HG03432 (cell line): ENCODE measurements around the gene HHLA2.
A peak's percentile ranks its signal among the peaks of the same experiment; 100 is the strongest.
"Not testable (repeated sequence)": the region's sequence is repeated elsewhere in the genome, so short reads cannot be mapped to it uniquely, and the experiment has no call there.

Experiments
- ATAC-seq: cut with Tn5 transposase; IDR thresholded peaks from one replicate; pipeline ENCODE4 v1.9.1; 2021; ENCODE audit warnings: mild to moderate bottlenecking, moderate library complexity; ENCODE audit not compliant: unreplicated experiment

The HHLA2 gene

GRCh38 chr3:108341911-108342310 lies 45.6 kb downstream of the HHLA2 start:
- ATAC-seq, result no peak

DNA sequence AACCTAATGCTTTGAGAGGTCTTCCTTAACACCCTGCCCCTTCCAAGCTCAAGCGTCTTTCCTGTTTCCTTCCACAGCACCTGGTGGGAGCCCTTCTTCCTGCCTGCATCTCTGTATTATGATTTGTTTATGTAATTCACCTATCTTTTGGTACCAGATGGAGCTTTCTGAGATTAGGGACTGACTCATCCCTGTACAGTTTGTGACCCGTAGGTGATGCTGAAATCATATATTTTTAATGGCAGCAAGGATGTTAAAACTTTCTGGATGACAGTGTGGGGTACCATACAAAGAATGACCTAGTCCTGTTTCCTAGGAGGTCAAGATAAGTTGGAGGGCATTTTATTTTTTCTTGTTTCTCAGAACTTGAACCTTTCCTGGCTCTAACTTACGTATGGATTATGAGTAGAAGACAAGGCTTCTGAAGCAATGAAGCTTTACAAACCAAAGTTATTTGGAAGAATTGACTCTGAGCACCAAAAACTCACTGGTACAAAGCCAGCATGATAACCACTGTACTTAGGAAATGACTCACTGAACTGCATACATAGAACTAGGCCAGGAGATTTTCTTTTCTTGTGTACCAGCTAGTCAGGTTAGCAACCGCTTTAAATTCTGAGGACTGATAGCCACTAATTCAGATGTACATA lies 46.6 kb downstream of the HHLA2 start:
- peak; percentile 80 for ATAC-seq

- no peak for ATAC-seq
These were observed 47.1 kb downstream of the HHLA2 start for GRCh38 chr3:108343491-108343890.

DNA sequence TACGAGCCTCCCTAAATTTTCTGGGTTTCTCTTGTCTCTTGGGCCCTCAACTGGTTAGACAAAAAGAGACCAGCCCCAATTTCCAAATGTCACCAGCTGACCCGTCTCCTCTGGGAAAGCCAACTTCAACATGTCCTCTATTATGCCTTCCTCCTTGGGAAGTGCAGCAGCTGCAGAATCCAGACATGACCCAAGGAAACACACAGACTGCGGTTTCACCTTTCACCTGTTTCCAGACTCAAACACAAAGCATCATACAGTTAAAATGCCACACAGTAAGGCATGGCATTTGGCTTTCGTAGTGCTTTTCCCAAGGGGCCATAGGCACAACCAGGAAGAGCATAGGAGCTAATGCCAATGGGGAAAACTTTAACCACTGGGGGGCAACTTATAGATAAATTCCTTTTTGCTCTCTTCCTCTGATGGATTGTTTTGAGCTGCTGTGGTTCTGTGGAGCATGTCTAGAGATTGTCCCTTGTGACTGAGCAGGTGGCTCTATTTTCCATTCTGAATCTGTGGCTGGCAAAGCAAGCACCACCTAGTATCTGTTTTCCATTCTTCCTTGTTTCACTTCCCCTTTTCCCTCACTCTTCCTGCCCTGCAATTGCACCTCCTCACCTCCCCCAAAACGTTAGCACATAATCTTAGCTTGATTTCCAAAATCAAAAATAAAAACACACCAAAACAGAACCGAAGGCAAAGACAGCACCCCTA lies 49.3 kb downstream of the HHLA2 start:
- ATAC-seq, result no peak

GRCh38 chr3:108346301-108347227 lies 50.2 kb downstream of the HHLA2 start:
- no peak for ATAC-seq

DNA sequence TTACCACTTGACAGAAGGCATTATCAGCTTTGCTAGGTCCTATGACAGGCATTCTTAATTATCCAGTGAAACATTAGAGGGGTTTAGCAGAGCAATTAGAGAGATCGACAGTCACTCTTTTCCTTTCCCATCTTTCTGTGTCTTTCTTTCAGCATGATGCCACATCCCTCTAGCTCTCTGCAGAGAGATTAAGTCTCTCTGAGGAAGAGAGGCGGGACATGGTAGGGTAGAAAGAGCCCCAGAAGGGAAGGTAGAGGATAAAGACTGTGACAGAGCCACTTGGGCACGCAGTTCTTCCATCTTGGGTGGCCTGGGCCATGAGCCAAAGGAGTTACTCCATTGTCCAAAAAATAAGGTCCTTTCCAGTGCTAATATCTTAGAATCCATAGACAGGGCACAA lies 55.8 kb downstream of the HHLA2 start:
- ATAC-seq, result no peak

DNA sequence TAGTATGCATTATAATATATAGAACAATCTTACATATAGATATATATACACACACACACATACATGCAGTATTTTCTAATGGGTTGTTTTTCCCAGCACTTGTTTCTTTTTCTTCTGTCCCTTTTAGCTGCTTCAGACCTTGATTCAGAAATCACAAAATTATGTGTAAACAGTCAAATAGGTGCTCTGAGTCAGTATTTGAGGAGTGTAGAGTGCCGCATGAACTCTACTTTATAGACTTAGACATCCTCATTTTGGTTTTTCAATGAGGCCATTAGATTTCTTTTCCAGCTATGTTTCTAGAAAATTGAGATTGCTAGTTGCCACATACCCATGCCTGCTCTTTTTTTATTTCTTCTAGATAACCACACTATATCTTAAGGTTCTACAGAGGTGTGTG lies 58.2 kb downstream of the HHLA2 start:
- no peak for ATAC-seq

DNA sequence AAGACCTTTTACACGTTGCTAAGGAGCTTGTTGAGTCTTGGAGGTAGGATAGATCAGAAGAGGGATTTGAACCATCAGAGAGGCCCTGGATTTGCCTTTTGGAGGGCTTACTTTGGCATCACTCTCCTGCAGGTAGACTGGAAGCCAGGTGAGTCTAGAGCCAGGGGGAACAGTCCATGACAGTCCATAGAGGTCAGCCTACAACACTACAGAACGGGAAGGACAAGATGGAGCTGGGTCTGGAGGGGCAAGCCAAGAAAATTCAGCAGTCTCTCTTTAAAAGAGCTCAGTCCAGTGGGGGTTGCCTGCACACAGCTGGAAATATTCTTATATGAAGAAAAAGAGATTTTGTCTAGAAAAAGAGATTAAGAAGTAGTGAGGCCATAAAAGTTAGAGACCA lies 60.7 kb downstream of the HHLA2 start:
- ATAC-seq, result no peak

- no peak for ATAC-seq
These were observed 62.7 kb downstream of the HHLA2 start for GRCh38 chr3:108359011-108359410.

GRCh38 chr3:108376026-108376425 lies 79.7 kb downstream of the HHLA2 start:
- ATAC-seq, result no peak

DNA sequence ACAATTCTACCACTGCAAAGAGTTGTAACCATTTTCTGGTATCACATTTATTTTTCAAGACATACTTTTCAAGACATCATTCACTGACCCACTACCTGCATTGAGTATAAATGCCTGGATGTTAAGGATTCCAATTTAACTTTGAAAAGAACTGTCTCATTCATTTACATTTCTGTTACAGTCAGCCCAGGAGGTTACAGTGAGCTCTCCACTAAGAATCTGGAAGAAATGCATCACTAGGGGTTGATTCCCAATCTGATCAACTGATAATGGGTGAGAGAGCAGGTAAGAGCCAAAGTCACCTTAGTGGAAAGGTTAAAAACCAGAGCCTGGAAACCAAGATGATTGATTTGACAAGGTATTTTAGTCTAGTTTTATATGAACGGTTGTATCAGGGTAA lies 81.0 kb downstream of the HHLA2 start:
- no peak for ATAC-seq

GRCh38 chr3:108378153-108378951 lies 82.0 kb downstream of the HHLA2 start:
- ATAC-seq, result peak; percentile 72

GRCh38 chr3:108378952-108379342 lies 82.6 kb downstream of the HHLA2 start:
- ATAC-seq, result not testable (repeated sequence)

DNA sequence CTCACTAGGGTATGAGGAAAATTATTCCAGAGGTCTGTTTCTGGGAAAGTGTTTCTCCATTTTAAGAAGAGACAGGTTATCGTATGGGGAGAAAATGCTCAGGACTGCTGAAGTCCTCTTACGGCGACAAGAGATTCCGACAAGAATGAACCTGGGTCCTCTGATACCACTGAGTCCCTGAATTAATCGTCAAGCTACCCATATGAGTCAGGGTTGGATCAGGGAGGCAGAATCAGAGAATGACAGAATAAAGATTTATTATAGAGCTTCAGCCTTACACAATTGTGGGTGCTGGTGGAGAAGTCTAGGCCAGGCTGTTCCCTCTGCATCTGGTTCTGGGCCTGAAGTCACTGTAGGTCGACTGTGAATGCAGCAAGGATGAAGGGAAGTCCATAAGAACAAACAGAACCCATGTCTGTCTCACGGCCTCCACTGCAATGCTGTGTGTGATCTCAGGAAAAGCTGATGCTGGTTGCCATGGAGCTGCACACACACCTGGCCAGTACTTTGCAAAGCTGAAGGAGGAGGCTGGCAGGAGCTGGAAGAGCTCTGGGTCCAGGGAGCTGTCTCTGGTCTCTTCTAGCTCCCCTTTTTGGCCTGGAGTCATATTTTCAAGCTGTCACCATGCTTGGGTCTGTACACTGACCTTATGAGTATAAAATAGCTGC lies 83.9 kb downstream of the HHLA2 start:
- no peak for ATAC-seq

DNA sequence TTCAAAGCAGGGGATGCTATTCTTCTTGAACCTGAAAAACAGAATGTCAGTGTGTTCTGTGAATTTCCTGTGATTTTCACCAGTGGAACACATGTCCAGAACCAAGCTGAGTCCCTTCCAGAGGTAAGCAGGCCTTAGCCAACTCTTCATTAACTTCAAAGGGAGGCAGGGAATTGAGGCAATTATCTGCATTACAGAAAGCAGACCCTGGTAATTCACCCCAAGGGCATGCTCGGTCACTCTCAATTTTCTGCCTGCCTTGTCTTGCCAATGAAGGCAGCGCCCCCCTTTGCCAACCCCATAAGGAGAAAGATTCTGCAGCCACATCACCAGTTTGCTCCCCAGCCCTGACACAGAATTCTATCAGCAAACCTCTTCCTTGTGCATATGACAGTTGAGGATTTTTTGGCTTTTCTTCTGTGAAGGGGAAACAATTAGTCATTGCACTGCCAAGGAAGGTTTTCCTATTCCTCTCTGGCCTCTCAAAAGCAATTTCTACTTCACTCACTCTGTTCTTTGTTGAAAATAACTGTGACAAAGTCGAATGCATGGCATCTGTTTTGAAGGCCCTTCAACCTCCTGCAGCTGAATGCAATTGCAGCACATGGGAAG lies 85.3 kb downstream of the HHLA2 start:
- no peak for ATAC-seq

DNA sequence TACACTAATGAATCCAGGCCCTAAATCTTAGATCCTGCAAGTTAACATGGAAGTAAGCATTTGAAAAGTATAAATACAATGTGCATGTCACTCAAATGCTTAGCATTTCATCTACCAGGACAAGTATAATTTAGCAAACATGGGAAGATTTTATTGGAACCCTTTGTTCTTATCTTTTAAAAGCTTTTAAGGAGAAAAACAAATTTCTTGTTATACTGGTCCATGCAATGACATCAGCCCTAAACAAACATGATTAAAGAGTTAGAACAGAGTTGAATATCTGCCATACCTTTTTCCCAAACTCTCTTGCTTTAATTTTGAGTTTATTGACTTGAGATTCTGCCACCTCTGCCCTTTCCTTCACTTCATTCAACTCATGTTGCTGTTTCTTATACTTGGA lies 87.0 kb downstream of the HHLA2 start:
- no peak for ATAC-seq

GRCh38 chr3:108387063-108387462 lies 90.7 kb downstream of the HHLA2 start:
- no peak for ATAC-seq

GRCh38 chr3:108388136-108389132 lies 92.1 kb downstream of the HHLA2 start:
- ATAC-seq, result peak; percentile 82

DNA sequence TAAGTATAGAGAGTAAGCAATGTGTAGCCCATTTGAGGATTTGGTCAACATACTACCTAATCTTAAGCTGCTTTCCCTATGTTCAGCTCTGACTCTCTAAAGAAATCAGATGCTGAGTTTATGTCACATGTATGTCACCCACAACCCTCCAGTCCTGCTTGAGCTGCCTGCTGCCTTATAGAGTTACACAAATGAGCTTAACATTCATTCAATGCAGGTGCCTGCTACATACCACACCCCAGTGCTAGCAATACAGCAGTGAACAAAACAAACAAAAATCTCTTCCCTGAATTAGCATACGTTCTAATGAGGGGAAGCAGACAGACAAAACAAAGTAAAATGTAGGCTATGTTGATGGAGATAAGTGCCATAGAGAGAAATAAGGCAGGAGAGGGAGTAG lies 93.0 kb downstream of the HHLA2 start:
- no peak for ATAC-seq
